ENCODE measurements around the gene HSPA2. TPM values are rescaled to one million over a fixed set of nuclear protein-coding genes. Genes with fewer than 3 reads are reported as not detected.

Gene HSPA2
- total and polyA plus RNA-seq, 2 donors (not counting 1 experiment from before 2014, with no cell fraction given) = 3.6 to 19.6 TPM

DNA sequence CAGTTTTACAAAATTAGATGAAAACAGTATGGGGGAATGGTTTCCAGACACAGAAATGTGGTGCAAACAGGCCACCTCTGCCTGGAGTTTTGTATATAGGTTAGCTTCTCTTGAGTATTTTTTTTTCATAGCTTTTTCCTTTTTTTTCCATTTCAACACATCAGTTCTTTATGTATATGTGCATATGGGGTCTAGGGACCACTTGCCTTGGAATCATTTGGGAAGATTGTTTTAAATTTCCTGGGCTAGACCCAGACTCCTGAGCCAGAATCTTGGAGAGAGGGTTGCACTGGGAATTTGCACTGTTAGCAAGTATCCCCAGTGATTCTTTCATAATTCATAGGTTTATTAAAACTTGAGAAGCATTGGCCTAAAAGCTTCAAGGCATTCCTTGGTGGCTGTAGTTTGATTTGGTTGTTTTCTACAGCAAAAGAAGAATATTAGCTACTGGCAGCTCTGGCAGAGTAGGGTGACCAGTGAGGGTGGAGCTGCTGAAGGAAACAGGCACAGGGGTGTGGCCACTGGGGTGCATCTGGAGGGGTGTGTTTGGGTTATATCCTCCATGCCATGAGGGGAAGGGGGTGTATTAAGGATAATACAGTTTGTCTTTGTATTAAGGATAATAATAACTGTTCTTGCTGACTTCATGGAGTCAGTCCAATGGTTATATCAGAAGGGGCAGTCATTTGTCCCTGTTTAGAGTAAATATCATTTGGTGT, 32.0 kb downstream of the HSPA2 start:
- intact Hi-C loops (cut with micrococcal nuclease) = no loop called here
- Mint-ChIP-seq H3K4me1 (no peaks in the 10 kb centered on the region), H3K27me3 (peaks cover 4% of the 10 kb centered on the region), H3K27ac (no peak overlapping the region), H3K9me3 (ENCODE audit: insufficient read depth) (no peaks in the 10 kb centered on the region), H3K4me3 (no peak overlapping the region)
- Histone ChIP-seq H3K27me3 (replicated peaks in 1 of 4; ENCODE audit: control extremely low read depth in 1 of 4, control insufficient read depth in 3 of 4, insufficient read depth in 4 of 4, low read length in 3 of 4) (no peaks in the 10 kb centered on the region), H3K9me3 (ENCODE audit: control extremely low read depth in 1 of 3, control insufficient read depth in 2 of 3, insufficient read depth in 1 of 3, low read length in 2 of 3) (no peaks in the 10 kb centered on the region), H3K4me2 (replicated peaks; ENCODE audit: low read depth, low read length, poor library complexity, severe bottlenecking) (no peak overlapping the region), H3K9ac (ENCODE audit: low read length) (no peak overlapping the region), H3K27ac (ENCODE audit: low read length in 2 of 2) (no peak overlapping the region), H3K4me3 (ENCODE audit: control extremely low read depth in 1 of 5, extremely low read depth in 1 of 5, insufficient read depth in 1 of 5, low read depth in 2 of 5, low read length in 4 of 5) (no peak overlapping the region), H3K4me1 (ENCODE audit: control insufficient read depth in 2 of 2, insufficient read depth in 2 of 2, low read length in 2 of 2) (no peaks in the 10 kb centered on the region), H3K36me3 (replicated peaks in 1 of 2; ENCODE audit: control extremely low read depth in 1 of 2, control insufficient read depth in 1 of 2, extremely low read depth in 1 of 2, insufficient read depth in 2 of 2, low read length in 1 of 2) (no peaks in the 10 kb centered on the region), H4K20me1 (ENCODE audit: control insufficient read depth, insufficient read depth, low read length, poor library complexity, severe bottlenecking) (no peaks in the 10 kb centered on the region), H3K79me2 (ENCODE audit: control insufficient read depth, insufficient read depth, low read length) (no peaks in the 10 kb centered on the region), H2AFZ (ENCODE audit: insufficient read depth, low read depth, low read length, poor library complexity, severe bottlenecking) (no peak overlapping the region)
- DNase-seq = no peak
- no peak for ATAC-seq (ENCODE audit: low read depth)
- CTCF ChIA-PET = no interaction called here
- TF ChIP-seq, protein P1, sequence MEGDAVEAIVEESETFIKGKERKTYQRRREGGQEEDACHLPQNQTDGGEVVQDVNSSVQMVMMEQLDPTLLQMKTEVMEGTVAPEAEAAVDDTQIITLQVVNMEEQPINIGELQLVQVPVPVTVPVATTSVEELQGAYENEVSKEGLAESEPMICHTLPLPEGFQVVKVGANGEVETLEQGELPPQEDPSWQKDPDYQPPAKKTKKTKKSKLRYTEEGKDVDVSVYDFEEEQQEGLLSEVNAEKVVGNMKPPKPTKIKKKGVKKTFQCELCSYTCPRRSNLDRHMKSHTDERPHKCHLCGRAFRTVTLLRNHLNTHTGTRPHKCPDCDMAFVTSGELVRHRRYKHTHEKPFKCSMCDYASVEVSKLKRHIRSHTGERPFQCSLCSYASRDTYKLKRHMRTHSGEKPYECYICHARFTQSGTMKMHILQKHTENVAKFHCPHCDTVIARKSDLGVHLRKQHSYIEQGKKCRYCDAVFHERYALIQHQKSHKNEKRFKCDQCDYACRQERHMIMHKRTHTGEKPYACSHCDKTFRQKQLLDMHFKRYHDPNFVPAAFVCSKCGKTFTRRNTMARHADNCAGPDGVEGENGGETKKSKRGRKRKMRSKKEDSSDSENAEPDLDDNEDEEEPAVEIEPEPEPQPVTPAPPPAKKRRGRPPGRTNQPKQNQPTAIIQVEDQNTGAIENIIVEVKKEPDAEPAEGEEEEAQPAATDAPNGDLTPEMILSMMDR (IDR thresholded peaks at IDR 0.05) = no peak
- TF ChIP-seq EZH2 (IDR thresholded peaks at IDR 0.05; ENCODE audit: borderline replicate concordance, insufficient read depth, low read depth, low read length, poor library complexity, severe bottlenecking) = no peak
- POLR2A ChIA-PET = no interaction called here

DNA sequence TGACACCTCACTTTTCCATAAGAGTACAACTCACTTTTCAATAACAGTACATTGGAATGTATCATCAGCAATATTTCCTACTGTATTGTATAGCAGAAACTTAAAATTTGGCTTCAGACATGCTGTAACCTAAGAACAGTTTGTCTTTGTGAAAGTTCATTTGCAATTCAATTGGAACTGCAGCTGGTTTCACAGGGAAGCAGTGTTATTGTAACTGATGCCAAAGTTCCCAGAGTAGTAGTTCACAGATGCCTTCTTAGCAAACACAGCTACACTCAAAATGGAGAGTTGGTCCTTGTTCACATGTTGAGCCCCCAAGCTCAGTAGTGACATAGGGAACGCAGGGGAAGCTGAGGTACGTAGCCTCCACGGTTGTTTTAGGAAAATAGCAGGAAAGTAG, 32.6 kb downstream of the HSPA2 start:
- Histone ChIP-seq H3K4me1 (ENCODE audit: control insufficient read depth in 2 of 2, insufficient read depth in 2 of 2, low read length in 2 of 2) (no peaks in the 10 kb centered on the region), H3K9ac (ENCODE audit: low read length) (no peak overlapping the region), H3K4me2 (replicated peaks; ENCODE audit: low read depth, low read length, poor library complexity, severe bottlenecking) (no peak overlapping the region), H3K79me2 (ENCODE audit: control insufficient read depth, insufficient read depth, low read length) (no peaks in the 10 kb centered on the region), H3K27me3 (replicated peaks in 1 of 4; ENCODE audit: control extremely low read depth in 1 of 4, control insufficient read depth in 3 of 4, insufficient read depth in 4 of 4, low read length in 3 of 4) (no peaks in the 10 kb centered on the region), H2AFZ (ENCODE audit: insufficient read depth, low read depth, low read length, poor library complexity, severe bottlenecking) (no peak overlapping the region), H4K20me1 (ENCODE audit: control insufficient read depth, insufficient read depth, low read length, poor library complexity, severe bottlenecking) (no peaks in the 10 kb centered on the region), H3K27ac (ENCODE audit: low read length in 2 of 2) (no peak overlapping the region), H3K36me3 (replicated peaks in 1 of 2; ENCODE audit: control extremely low read depth in 1 of 2, control insufficient read depth in 1 of 2, extremely low read depth in 1 of 2, insufficient read depth in 2 of 2, low read length in 1 of 2) (no peaks in the 10 kb centered on the region), H3K9me3 (ENCODE audit: control extremely low read depth in 1 of 3, control insufficient read depth in 2 of 3, insufficient read depth in 1 of 3, low read length in 2 of 3) (no peaks in the 10 kb centered on the region), H3K4me3 (ENCODE audit: control extremely low read depth in 1 of 5, extremely low read depth in 1 of 5, insufficient read depth in 1 of 5, low read depth in 2 of 5, low read length in 4 of 5) (no peak overlapping the region)
- DNase-seq = no peak
- no peak for ATAC-seq (ENCODE audit: low read depth)
- no CpG with 5 or more reads among the region's 3 CpGs for WGBS (ENCODE audit: insufficient coverage)
- no peak for TF ChIP-seq EZH2 (IDR thresholded peaks at IDR 0.05; ENCODE audit: borderline replicate concordance, insufficient read depth, low read depth, low read length, poor library complexity, severe bottlenecking)
- TF ChIP-seq, protein P1 (IDR thresholded peaks at IDR 0.05) = no peak
- POLR2A ChIA-PET = no interaction called here
- CTCF ChIA-PET = no interaction called here
- H3K27ac Mint-ChIP-seq = no peak overlapping the region
- no peaks in the 10 kb centered on the region for H3K4me1 Mint-ChIP-seq
- H3K4me3 Mint-ChIP-seq = no peak overlapping the region
- peaks cover 4% of the 10 kb centered on the region for H3K27me3 Mint-ChIP-seq
- no peaks in the 10 kb centered on the region for H3K9me3 Mint-ChIP-seq (ENCODE audit: insufficient read depth)
- intact Hi-C loops (cut with micrococcal nuclease) = no loop called here

Measured in B cell (primary cell).